CD1c-positive myeloid dendritic cell (primary cell): Measurements from ENCODE around the gene HFM1.

Source experiments
- DNase-seq: peaks from one replicate; pipeline ENCODE4 v3.0.0-alpha.2; 2016; ENCODE audit errors: extremely low spot score

HFM1 gene

DNA sequence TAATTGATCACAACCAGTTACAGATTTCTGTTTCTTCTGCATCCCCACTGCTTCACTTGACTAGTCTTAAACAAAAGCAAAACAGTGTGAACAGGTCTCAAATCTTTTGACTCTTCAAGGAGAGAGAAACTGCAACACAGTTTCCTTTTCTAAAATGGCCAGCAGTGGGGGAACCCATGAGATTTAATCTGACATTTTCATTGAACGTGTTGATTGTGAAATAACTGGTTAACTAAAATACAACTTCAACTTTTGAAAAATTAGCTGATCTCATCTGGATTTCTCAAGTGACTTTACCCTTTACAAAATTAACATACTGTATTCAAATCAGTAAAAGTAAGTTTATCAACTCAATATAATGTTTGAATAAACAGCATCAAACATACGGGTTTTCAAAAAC lies 143.0 kb downstream of the HFM1 start:
- no peak for DNase-seq

GRCh38 chr1:91245435-91245834 lies 159.2 kb downstream of the HFM1 start:
- no peak for DNase-seq

- DNase-seq = no peak
Observed at GRCh38 chr1:91244737-91245136, 159.9 kb downstream of the HFM1 start.

DNA sequence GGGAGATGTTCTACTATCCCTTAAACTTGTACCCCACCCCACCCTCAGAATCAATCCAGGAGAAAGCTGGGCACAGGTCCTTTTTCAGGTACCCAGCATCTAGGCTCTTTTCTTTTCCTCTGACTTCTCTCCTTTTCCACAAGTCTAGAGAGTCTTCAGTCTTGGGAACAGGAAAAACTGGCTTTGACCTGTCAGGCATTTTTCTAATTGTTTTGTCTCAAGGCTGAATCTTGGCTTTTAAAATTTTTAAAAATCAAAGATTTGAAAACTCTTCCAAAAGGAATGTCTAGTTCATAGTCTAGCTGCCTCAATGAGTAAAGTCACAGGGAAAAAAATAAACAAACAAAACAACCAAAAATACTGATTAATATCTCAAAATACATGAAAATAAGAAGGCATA lies 161.5 kb downstream of the HFM1 start:
- DNase-seq = no peak

DNA sequence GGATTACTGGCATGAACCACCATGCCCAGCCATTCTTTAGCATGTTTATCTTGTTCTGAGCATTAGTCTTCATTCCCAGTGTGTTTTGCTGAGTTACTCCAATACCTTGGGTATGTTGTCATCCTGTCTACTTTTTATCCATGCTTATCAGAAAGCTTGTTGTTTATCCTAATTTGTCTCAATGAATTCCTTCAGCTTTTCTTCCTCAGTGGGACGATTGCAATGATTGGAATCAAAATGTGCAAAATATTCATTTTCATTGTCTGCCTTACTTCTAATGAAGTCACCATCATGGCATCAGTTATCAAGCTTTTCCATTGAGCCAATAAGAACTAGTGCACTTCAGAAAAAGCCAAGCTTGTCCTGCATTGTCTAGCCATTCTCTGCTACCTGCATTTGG lies 170.5 kb downstream of the HFM1 start:
- DNase-seq = no peak

DNA sequence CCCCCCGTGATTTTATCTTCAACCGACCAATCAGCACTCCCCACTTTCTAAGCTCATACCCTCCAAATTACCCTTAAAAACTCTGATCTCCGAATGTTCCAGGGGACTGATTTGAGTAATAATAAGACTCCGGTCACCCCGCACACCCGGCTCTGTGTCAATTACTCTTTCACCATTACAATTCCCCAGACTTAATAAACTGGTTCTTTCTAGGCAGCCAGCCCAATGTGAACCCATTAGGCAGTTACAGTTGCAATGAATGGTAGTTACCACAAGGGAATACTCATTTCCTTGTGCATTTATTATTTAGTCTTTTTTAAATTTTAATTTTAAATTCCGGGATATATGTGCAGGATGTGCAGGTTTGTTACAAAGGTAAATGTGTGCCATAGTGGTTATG lies 177.9 kb downstream of the HFM1 start:
- DNase-seq = no peak

- DNase-seq = no peak
Observed at GRCh38 chr1:91224878-91225277, 179.8 kb downstream of the HFM1 start.

DNA sequence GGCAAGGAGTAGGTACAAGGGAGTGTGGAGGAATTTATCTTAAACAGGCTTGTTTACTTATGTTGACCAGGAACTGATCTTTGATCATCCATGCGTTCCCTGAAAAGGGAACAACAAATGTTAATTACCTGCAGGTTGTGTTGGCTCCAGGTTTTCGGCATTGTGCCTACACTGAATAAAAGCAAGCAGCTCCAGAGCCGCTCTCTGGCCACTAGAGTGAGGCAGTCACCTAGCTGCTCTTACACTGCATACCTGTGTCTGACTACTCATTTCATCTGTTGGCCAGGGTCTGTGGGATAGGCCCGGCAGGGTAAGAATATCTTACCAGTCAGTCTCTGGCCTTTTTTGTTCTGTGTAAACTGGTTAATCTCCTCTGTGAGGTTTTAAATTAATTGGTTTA lies 183.6 kb downstream of the HFM1 start:
- no peak for DNase-seq

DNA sequence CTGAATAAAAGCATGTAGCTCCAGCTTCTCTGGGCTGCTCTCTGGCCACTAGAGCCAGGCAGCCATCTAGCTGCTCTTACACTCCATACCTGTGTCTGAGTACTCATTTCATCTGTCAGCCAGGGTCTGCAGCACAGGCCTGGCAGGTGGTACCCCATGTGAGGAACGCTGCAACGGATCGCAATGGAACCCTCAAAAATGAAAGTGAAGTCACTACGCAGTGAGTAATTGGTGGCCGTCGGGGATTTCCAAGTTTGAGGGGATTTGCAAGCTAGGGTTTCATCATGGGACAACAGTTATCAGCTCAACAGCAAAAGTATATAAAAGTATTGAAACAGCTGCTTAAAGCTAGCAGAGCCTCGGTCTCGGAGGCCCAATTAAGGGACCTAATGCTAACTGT lies 186.7 kb downstream of the HFM1 start:
- DNase-seq = no peak
